Activated CD8-positive, alpha-beta memory T cell treated with anti-CD3 and anti-CD28 coated beads for 4 hours (primary cell): ENCODE results near the gene SLC24A3.
"Not testable (repeated sequence)": the region's sequence is repeated elsewhere in the genome, so short reads cannot be mapped to it uniquely, and the experiment has no call there.

ENCODE experiments used
- DNase-seq, 2 donors: peaks; one replicate each; pipeline ENCODE4 v3.0.0-alpha.2; 2020; ENCODE audit warnings: low read depth in 2 of 2

The SLC24A3 gene

GRCh38 chr20:19678591-19678990 is 466.1 kb downstream of the SLC24A3 start:
- DNase-seq: not testable (repeated sequence)

GRCh38 chr20:19679900-19680495 is 467.6 kb downstream of the SLC24A3 start:
- no peak for DNase-seq

GRCh38 chr20:19682249-19682648 is 469.8 kb downstream of the SLC24A3 start:
- DNase-seq: no peak

- no peak for DNase-seq
Observed at GRCh38 chr20:19683188-19683587, 470.7 kb downstream of the SLC24A3 start.

GRCh38 chr20:19683822-19684221 is 471.4 kb downstream of the SLC24A3 start:
- no peak for DNase-seq

- DNase-seq: no peak
Observed at GRCh38 chr20:19688031-19688806, 475.8 kb downstream of the SLC24A3 start.

- DNase-seq: no peak
Observed at GRCh38 chr20:19690462-19690861, 478.0 kb downstream of the SLC24A3 start.

- DNase-seq: no peak
Observed at GRCh38 chr20:19691125-19691524, 478.7 kb downstream of the SLC24A3 start.

- no peak for DNase-seq
Observed at GRCh38 chr20:19692100-19692499, 479.7 kb downstream of the SLC24A3 start.

- DNase-seq: no peak
Observed at GRCh38 chr20:19692685-19693119, 480.3 kb downstream of the SLC24A3 start.

GRCh38 chr20:19693508-19693907 is 481.1 kb downstream of the SLC24A3 start:
- no peak for DNase-seq

- DNase-seq: no peak
Observed at GRCh38 chr20:19695081-19695480, 482.6 kb downstream of the SLC24A3 start.

GRCh38 chr20:19696620-19697019 is 484.2 kb downstream of the SLC24A3 start:
- no peak for DNase-seq

- DNase-seq: no peak
Observed at GRCh38 chr20:19697415-19697814, 485.0 kb downstream of the SLC24A3 start.

GRCh38 chr20:19699180-19699971 is 486.9 kb downstream of the SLC24A3 start:
- no peak for DNase-seq

GRCh38 chr20:19701429-19701828 is 489.0 kb downstream of the SLC24A3 start:
- DNase-seq: no peak

GRCh38 chr20:19706463-19706862 is 494.0 kb downstream of the SLC24A3 start:
- DNase-seq: no peak

GRCh38 chr20:19709635-19710335 is 497.3 kb downstream of the SLC24A3 start:
- no peak for DNase-seq

GRCh38 chr20:19710336-19711120 is 498.1 kb downstream of the SLC24A3 start:
- no peak for DNase-seq

- no peak for DNase-seq
Observed at GRCh38 chr20:19711126-19711525, 498.7 kb downstream of the SLC24A3 start.

GRCh38 chr20:19712721-19713260 is 500.3 kb downstream of the SLC24A3 start:
- DNase-seq: no peak
